ENCODE results near the gene SYTL3. TPM values are rescaled to one million over a fixed set of nuclear protein-coding genes. Genes with fewer than 3 reads are reported as not detected.

Gene SYTL3
- total and polyA plus RNA-seq, 2 donors: 4.9 to 6.3 TPM

GRCh38 chr6:158737710-158738615, 88.1 kb downstream of the SYTL3 start:
- WGBS: 83% methylated on average over 12 of the region's 12 CpGs
- peaks cover 2% of the 10 kb centered on the region for H3K4me1 ChIP-seq (ENCODE audit: insufficient read depth)
- H3K27ac ChIP-seq (ENCODE audit: low read depth): no peak overlapping the region

GRCh38 chr6:158739673-158740072, 89.8 kb downstream of the SYTL3 start:
- WGBS: 100% methylated on average over 1 of the region's 1 CpG
- Histone ChIP-seq H3K4me1 (ENCODE audit: insufficient read depth) (peaks cover 2% of the 10 kb centered on the region), H3K27ac (ENCODE audit: low read depth) (no peak overlapping the region), H3K4me3 (ENCODE audit: low read depth, low read length) (no peak overlapping the region), H3K36me3 (ENCODE audit: insufficient read depth) (no peaks in the 10 kb centered on the region)
- no peak for DNase-seq (ENCODE audit: extremely low spot score)

More at GRCh38 chr6:158737710-158738615, 88.1 kb downstream of the SYTL3 start:
- Histone ChIP-seq H3K36me3 (ENCODE audit: insufficient read depth) (no peaks in the 10 kb centered on the region), H3K4me3 (ENCODE audit: low read depth, low read length) (no peak overlapping the region)
- no peak for DNase-seq (ENCODE audit: extremely low spot score)

- DNase-seq (ENCODE audit: extremely low spot score): no peak
- WGBS: 79% methylated on average over 6 of the region's 6 CpGs
- Histone ChIP-seq H3K27ac (ENCODE audit: low read depth) (no peak overlapping the region), H3K4me3 (ENCODE audit: low read depth, low read length) (no peak overlapping the region), H3K4me1 (ENCODE audit: insufficient read depth) (peaks cover 2% of the 10 kb centered on the region), H3K36me3 (ENCODE audit: insufficient read depth) (no peaks in the 10 kb centered on the region)
These were observed 93.3 kb downstream of the SYTL3 start for GRCh38 chr6:158743033-158743651.

GRCh38 chr6:158744986-158745430, 95.2 kb downstream of the SYTL3 start:
- DNase-seq (ENCODE audit: extremely low spot score): no peak
- Histone ChIP-seq H3K4me3 (ENCODE audit: low read depth, low read length) (no peak overlapping the region), H3K4me1 (ENCODE audit: insufficient read depth) (peaks cover 2% of the 10 kb centered on the region), H3K27ac (ENCODE audit: low read depth) (no peak overlapping the region), H3K36me3 (ENCODE audit: insufficient read depth) (no peaks in the 10 kb centered on the region)
- 82% methylated on average over 5 of the region's 5 CpGs for WGBS

- Histone ChIP-seq H3K4me3 (ENCODE audit: low read depth, low read length) (no peak overlapping the region), H3K36me3 (ENCODE audit: insufficient read depth) (no peaks in the 10 kb centered on the region), H3K27ac (ENCODE audit: low read depth) (no peak overlapping the region), H3K4me1 (ENCODE audit: insufficient read depth) (peaks cover 1% of the 10 kb centered on the region)
- no peak for DNase-seq (ENCODE audit: extremely low spot score)
- 78% methylated on average over 9 of the region's 9 CpGs for WGBS
These were observed 101.4 kb downstream of the SYTL3 start for GRCh38 chr6:158751224-158751623.

- no peak overlapping the region for H3K27ac ChIP-seq (ENCODE audit: low read depth)
- 79% methylated on average over 9 of the region's 9 CpGs for WGBS
These were observed 102.1 kb downstream of the SYTL3 start for GRCh38 chr6:158751921-158752320.

GRCh38 chr6:158752613-158753012, 102.8 kb downstream of the SYTL3 start:
- 29% methylated on average over 3 of the region's 3 CpGs for WGBS
- no peak for DNase-seq (ENCODE audit: extremely low spot score)

More at GRCh38 chr6:158751921-158752320, 102.1 kb downstream of the SYTL3 start:
- H3K4me1 ChIP-seq (ENCODE audit: insufficient read depth): peaks cover 1% of the 10 kb centered on the region
- DNase-seq (ENCODE audit: extremely low spot score): no peak
- no peaks in the 10 kb centered on the region for H3K36me3 ChIP-seq (ENCODE audit: insufficient read depth)
- no peak overlapping the region for H3K4me3 ChIP-seq (ENCODE audit: low read depth, low read length)

GRCh38 chr6:158753811-158754210, 104.0 kb downstream of the SYTL3 start:
- no peak for DNase-seq (ENCODE audit: extremely low spot score)
- Histone ChIP-seq H3K4me1 (ENCODE audit: insufficient read depth) (peaks cover 1% of the 10 kb centered on the region), H3K27ac (ENCODE audit: low read depth) (no peak overlapping the region), H3K4me3 (ENCODE audit: low read depth, low read length) (no peak overlapping the region), H3K36me3 (ENCODE audit: insufficient read depth) (no peaks in the 10 kb centered on the region)
- 86% methylated on average over 9 of the region's 9 CpGs for WGBS

More at GRCh38 chr6:158752613-158753012, 102.8 kb downstream of the SYTL3 start:
- Histone ChIP-seq H3K36me3 (ENCODE audit: insufficient read depth) (no peaks in the 10 kb centered on the region), H3K4me3 (ENCODE audit: low read depth, low read length) (no peak overlapping the region), H3K4me1 (ENCODE audit: insufficient read depth) (peaks cover 1% of the 10 kb centered on the region), H3K27ac (ENCODE audit: low read depth) (no peak overlapping the region)

GRCh38 chr6:158754738-158755137, 104.9 kb downstream of the SYTL3 start:
- Histone ChIP-seq H3K36me3 (ENCODE audit: insufficient read depth) (no peaks in the 10 kb centered on the region), H3K4me1 (ENCODE audit: insufficient read depth) (peaks cover 1% of the 10 kb centered on the region), H3K4me3 (ENCODE audit: low read depth, low read length) (no peak overlapping the region), H3K27ac (ENCODE audit: low read depth) (no peak overlapping the region)
- DNase-seq (ENCODE audit: extremely low spot score): no peak
- 79% methylated on average over 11 of the region's 11 CpGs for WGBS

GRCh38 chr6:158755636-158756035, 105.8 kb downstream of the SYTL3 start:
- Histone ChIP-seq H3K27ac (ENCODE audit: low read depth) (no peak overlapping the region), H3K36me3 (ENCODE audit: insufficient read depth) (no peaks in the 10 kb centered on the region), H3K4me1 (ENCODE audit: insufficient read depth) (peaks cover 1% of the 10 kb centered on the region), H3K4me3 (ENCODE audit: low read depth, low read length) (no peak overlapping the region)
- WGBS: 94% methylated on average over 13 of the region's 13 CpGs
- no peak for DNase-seq (ENCODE audit: extremely low spot score)

GRCh38 chr6:158756126-158756525, 106.3 kb downstream of the SYTL3 start:
- no peak overlapping the region for H3K27ac ChIP-seq (ENCODE audit: low read depth)
- H3K4me3 ChIP-seq (ENCODE audit: low read depth, low read length): no peak overlapping the region
- DNase-seq (ENCODE audit: extremely low spot score): no peak
- 80% methylated on average over 9 of the region's 9 CpGs for WGBS
- peaks cover 1% of the 10 kb centered on the region for H3K4me1 ChIP-seq (ENCODE audit: insufficient read depth)
- no peaks in the 10 kb centered on the region for H3K36me3 ChIP-seq (ENCODE audit: insufficient read depth)

- H3K4me3 ChIP-seq (ENCODE audit: low read depth, low read length): no peak overlapping the region
- peaks cover 1% of the 10 kb centered on the region for H3K4me1 ChIP-seq (ENCODE audit: insufficient read depth)
- DNase-seq (ENCODE audit: extremely low spot score): no peak
- H3K36me3 ChIP-seq (ENCODE audit: insufficient read depth): no peaks in the 10 kb centered on the region
- WGBS: 90% methylated on average over 25 of the region's 25 CpGs
- no peak overlapping the region for H3K27ac ChIP-seq (ENCODE audit: low read depth)
These were observed 107.3 kb downstream of the SYTL3 start for GRCh38 chr6:158756977-158757752.

- H3K4me3 ChIP-seq (ENCODE audit: low read depth, low read length): no peak overlapping the region
- H3K36me3 ChIP-seq (ENCODE audit: insufficient read depth): no peaks in the 10 kb centered on the region
- peaks cover 1% of the 10 kb centered on the region for H3K4me1 ChIP-seq (ENCODE audit: insufficient read depth)
- no peak for DNase-seq (ENCODE audit: extremely low spot score)
- WGBS: 91% methylated on average over 9 of the region's 9 CpGs
- no peak overlapping the region for H3K27ac ChIP-seq (ENCODE audit: low read depth)
These were observed 107.9 kb downstream of the SYTL3 start for GRCh38 chr6:158757753-158758090.

Data from urinary bladder (tissue), 4 donors.